ENCODE measurements around the gene UBE2J2.

UBE2J2 gene

GRCh38 chr1:1238702-1239178 lies 34.9 kb downstream of the UBE2J2 start:
- Histone ChIP-seq H3K9me3 (replicated peaks; ENCODE audit: low read length) (no peaks in the 10 kb centered on the region), H3K27me3 (ENCODE audit: control insufficient read depth, insufficient read depth, low read length) (peaks cover 8% of the 10 kb centered on the region), H3K4me3 (ENCODE audit: low read length) (no peak overlapping the region), H3K36me3 (ENCODE audit: insufficient read depth, low read length) (peaks cover 9% of the 10 kb centered on the region), H3K9ac (ENCODE audit: low read depth, low read length) (no peak overlapping the region), H3K4me2 (ENCODE audit: low read length) (no peak overlapping the region), H3K4me1 (ENCODE audit: control insufficient read depth, insufficient read depth, low read length) (peaks cover 4% of the 10 kb centered on the region)

- H3K4me2 ChIP-seq (ENCODE audit: low read length) = no peak overlapping the region
- H3K4me1 ChIP-seq (ENCODE audit: control insufficient read depth, insufficient read depth, low read length) = peaks cover 10% of the 10 kb centered on the region
- H3K27me3 ChIP-seq (ENCODE audit: control insufficient read depth, insufficient read depth, low read length) = peaks cover 8% of the 10 kb centered on the region
- no peaks in the 10 kb centered on the region for H3K9me3 ChIP-seq (replicated peaks; ENCODE audit: low read length)
- peaks cover 14% of the 10 kb centered on the region for H3K36me3 ChIP-seq (ENCODE audit: insufficient read depth, low read length)
- H3K9ac ChIP-seq (ENCODE audit: low read depth, low read length) = no peak overlapping the region
- H3K4me3 ChIP-seq (ENCODE audit: low read length) = no peak overlapping the region
Measured at GRCh38 chr1:1237874-1238701, 35.6 kb downstream of the UBE2J2 start.

- peaks cover 8% of the 10 kb centered on the region for H3K27me3 ChIP-seq (ENCODE audit: control insufficient read depth, insufficient read depth, low read length)
- no peak overlapping the region for H3K4me3 ChIP-seq (ENCODE audit: low read length)
- H3K9ac ChIP-seq (ENCODE audit: low read depth, low read length) = no peak overlapping the region
- H3K4me1 ChIP-seq (ENCODE audit: control insufficient read depth, insufficient read depth, low read length) = peaks cover 18% of the 10 kb centered on the region
- no peaks in the 10 kb centered on the region for H3K9me3 ChIP-seq (replicated peaks; ENCODE audit: low read length)
- H3K4me2 ChIP-seq (ENCODE audit: low read length) = no peak overlapping the region
- H3K36me3 ChIP-seq (ENCODE audit: insufficient read depth, low read length) = peaks cover 14% of the 10 kb centered on the region
Measured at GRCh38 chr1:1236945-1237873, 36.4 kb downstream of the UBE2J2 start.

GRCh38 chr1:1236176-1236763 lies 37.4 kb downstream of the UBE2J2 start:
- peaks cover 14% of the 10 kb centered on the region for H3K36me3 ChIP-seq (ENCODE audit: insufficient read depth, low read length)
- peaks cover 18% of the 10 kb centered on the region for H3K4me1 ChIP-seq (ENCODE audit: control insufficient read depth, insufficient read depth, low read length)
- no peak overlapping the region for H3K9ac ChIP-seq (ENCODE audit: low read depth, low read length)
- no peak overlapping the region for H3K4me2 ChIP-seq (ENCODE audit: low read length)
- no peak overlapping the region for H3K4me3 ChIP-seq (ENCODE audit: low read length)
- H3K9me3 ChIP-seq (replicated peaks; ENCODE audit: low read length) = no peaks in the 10 kb centered on the region
- peaks cover 8% of the 10 kb centered on the region for H3K27me3 ChIP-seq (ENCODE audit: control insufficient read depth, insufficient read depth, low read length)

GRCh38 chr1:1235016-1235744 lies 38.5 kb downstream of the UBE2J2 start:
- Histone ChIP-seq H3K4me2 (ENCODE audit: low read length) (no peak overlapping the region), H3K4me1 (ENCODE audit: control insufficient read depth, insufficient read depth, low read length) (peaks cover 22% of the 10 kb centered on the region), H3K9ac (ENCODE audit: low read depth, low read length) (no peak overlapping the region), H3K9me3 (replicated peaks; ENCODE audit: low read length) (no peaks in the 10 kb centered on the region), H3K4me3 (ENCODE audit: low read length) (no peak overlapping the region), H3K36me3 (ENCODE audit: insufficient read depth, low read length) (peaks cover 14% of the 10 kb centered on the region), H3K27me3 (ENCODE audit: control insufficient read depth, insufficient read depth, low read length) (peaks cover 8% of the 10 kb centered on the region)

DNA sequence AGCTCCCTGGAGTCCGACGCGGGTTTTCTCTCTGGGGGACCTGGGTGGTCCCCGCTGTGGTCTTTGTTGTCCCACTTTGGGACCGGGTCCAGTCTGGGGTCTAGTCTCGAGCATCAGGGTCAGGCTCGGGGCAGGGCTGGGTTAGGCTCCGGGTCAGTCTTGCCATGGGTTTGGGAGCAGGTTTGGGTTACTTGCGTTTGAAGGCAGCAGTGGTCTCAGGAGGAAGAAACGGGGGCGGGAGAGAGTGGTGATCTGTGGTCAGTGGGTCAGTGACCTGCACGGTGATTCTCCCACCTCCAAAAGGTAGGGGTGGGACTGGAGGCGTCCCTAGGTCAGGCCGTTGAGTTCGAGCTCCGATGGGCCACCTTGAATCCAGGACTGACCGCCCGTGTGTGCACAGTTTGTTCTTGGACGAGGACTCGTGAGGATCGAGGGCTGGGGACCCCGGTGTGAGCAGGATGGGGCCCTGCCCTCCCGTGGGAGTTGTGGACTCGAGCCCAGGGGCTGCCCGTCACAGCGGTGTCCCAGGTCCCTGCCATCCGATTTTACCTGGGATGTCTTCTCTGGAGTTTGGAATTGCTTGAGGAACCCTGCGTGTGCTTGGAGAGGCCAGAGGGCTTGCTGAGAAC lies 39.4 kb downstream of the UBE2J2 start:
- peaks cover 8% of the 10 kb centered on the region for H3K27me3 ChIP-seq (ENCODE audit: control insufficient read depth, insufficient read depth, low read length)
- H3K9ac ChIP-seq (ENCODE audit: low read depth, low read length) = no peak overlapping the region
- no peak overlapping the region for H3K4me2 ChIP-seq (ENCODE audit: low read length)
- peaks cover 28% of the 10 kb centered on the region for H3K4me1 ChIP-seq (ENCODE audit: control insufficient read depth, insufficient read depth, low read length)
- peaks cover 14% of the 10 kb centered on the region for H3K36me3 ChIP-seq (ENCODE audit: insufficient read depth, low read length)
- no peaks in the 10 kb centered on the region for H3K9me3 ChIP-seq (replicated peaks; ENCODE audit: low read length)
- H3K4me3 ChIP-seq (ENCODE audit: low read length) = no peak overlapping the region

- Histone ChIP-seq H3K4me2 (ENCODE audit: low read length) (peak overlapping the region; percentile 86), H3K36me3 (ENCODE audit: insufficient read depth, low read length) (peaks cover 21% of the 10 kb centered on the region), H3K4me3 (ENCODE audit: low read length) (peak overlapping the region; percentile 73), H3K9me3 (replicated peaks; ENCODE audit: low read length) (no peaks in the 10 kb centered on the region), H3K27me3 (ENCODE audit: control insufficient read depth, insufficient read depth, low read length) (peaks cover 8% of the 10 kb centered on the region), H3K9ac (ENCODE audit: low read depth, low read length) (no peak overlapping the region), H3K4me1 (ENCODE audit: control insufficient read depth, insufficient read depth, low read length) (peaks cover 28% of the 10 kb centered on the region)
Measured at GRCh38 chr1:1233567-1233892, 40.1 kb downstream of the UBE2J2 start.

DNA sequence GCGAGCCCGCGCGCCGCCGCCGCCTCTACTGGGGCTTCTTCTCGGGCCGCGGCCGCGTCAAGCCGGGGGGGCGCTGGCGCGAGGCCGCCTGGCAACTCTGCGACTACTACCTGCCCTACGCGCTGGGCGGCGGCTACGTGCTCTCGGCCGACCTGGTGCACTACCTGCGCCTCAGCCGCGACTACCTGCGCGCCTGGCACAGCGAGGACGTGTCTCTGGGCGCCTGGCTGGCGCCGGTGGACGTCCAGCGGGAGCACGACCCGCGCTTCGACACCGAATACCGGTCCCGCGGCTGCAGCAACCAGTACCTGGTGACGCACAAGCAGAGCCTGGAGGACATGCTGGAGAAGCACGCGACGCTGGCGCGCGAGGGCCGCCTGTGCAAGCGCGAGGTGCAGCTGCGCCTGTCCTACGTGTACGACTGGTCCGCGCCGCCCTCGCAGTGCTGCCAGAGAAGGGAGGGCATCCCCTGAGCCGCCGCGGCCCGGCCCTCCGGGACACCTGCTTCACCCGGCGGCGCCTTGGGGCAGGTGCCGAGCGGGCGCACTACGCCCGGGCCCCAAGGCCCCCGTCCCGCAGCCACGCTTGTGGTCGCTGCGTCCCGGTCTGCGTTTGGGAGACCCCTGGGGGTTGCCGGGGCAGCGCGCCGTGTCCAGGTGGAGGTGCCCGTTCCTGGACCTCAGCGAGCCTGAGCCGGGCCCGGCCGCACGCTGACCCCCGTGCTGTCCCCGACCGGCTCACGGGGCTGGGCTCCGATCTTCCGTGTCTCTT lies 40.7 kb downstream of the UBE2J2 start:
- peaks cover 26% of the 10 kb centered on the region for H3K36me3 ChIP-seq (ENCODE audit: insufficient read depth, low read length)
- peaks cover 2% of the 10 kb centered on the region for H3K27me3 ChIP-seq (ENCODE audit: control insufficient read depth, insufficient read depth, low read length)
- H3K9me3 ChIP-seq (replicated peaks; ENCODE audit: low read length) = no peaks in the 10 kb centered on the region
- H3K4me3 ChIP-seq (ENCODE audit: low read length) = peak overlapping the region; percentile 73
- H3K4me1 ChIP-seq (ENCODE audit: control insufficient read depth, insufficient read depth, low read length) = peaks cover 28% of the 10 kb centered on the region
- peak overlapping the region; percentile 64 for H3K9ac ChIP-seq (ENCODE audit: low read depth, low read length)
- peak overlapping the region; percentile 86 for H3K4me2 ChIP-seq (ENCODE audit: low read length)

GRCh38 chr1:1232208-1232795 lies 41.4 kb downstream of the UBE2J2 start, which contains the start of gene B3GALT6:
Gene B3GALT6 (plus strand): TSS chr1:1232237. CDS start chr1:1232279, 42 bp downstream.
- Histone ChIP-seq H3K9ac (ENCODE audit: low read depth, low read length) (peak within 1 kb of the TSS; percentile 97), H3K4me1 (ENCODE audit: control insufficient read depth, insufficient read depth, low read length) (peaks cover 25% of the 10 kb centered on the region), H3K36me3 (ENCODE audit: insufficient read depth, low read length) (peaks cover 32% of the 10 kb centered on the region), H3K9me3 (replicated peaks; ENCODE audit: low read length) (no peaks in the 10 kb centered on the region), H3K4me2 (ENCODE audit: low read length) (peak within 1 kb of the TSS; percentile 92), H3K27me3 (ENCODE audit: control insufficient read depth, insufficient read depth, low read length) (no peaks in the 10 kb centered on the region), H3K4me3 (ENCODE audit: low read length) (peak within 1 kb of the TSS; percentile 79)

Data from skeletal muscle satellite cell (primary cell).